ENCODE data around the gene CCDC187. TPM values are rescaled to one million over a fixed set of nuclear protein-coding genes. Genes with fewer than 3 reads are reported as not detected.

Gene CCDC187
- total and polyA plus RNA-seq, 4 experiments from 2014 or later = not detected

- H3K27ac ChIP-seq (ENCODE audit: low read depth, low read length) = no peak overlapping the region
- DNase-seq = no peak
- intact Hi-C loops (cut with micrococcal nuclease) = no loop called here
- H3K27me3 ChIP-seq (ENCODE audit: insufficient read depth, low read length) = no peaks in the 10 kb centered on the region
- no peaks in the 10 kb centered on the region for H3K9me3 Mint-ChIP-seq
- POLR2A ChIA-PET (ENCODE audit: partially characterized antibody) = interaction anchor here (2.0 kb wide), 1 partner anchor 12 kb away, joined by 7 read pairs; no protein-coding TSS in a partner anchor
- peaks cover 0 to 4% (median 3%) of the 10 kb centered on the region in 4 donors for H3K4me1 Mint-ChIP-seq
- H3K9me3 ChIP-seq (ENCODE audit: control insufficient read depth in 1 of 2, low read length in 2 of 2) = no peaks in the 10 kb centered on the region
- no peaks in the 10 kb centered on the region for H3K36me3 Mint-ChIP-seq
- H3K4me1 ChIP-seq (ENCODE audit: insufficient read depth, low read length) = peaks cover 6% of the 10 kb centered on the region
- H3K27ac Mint-ChIP-seq = no peak overlapping the region
- H3K4me3 Mint-ChIP-seq = no peak overlapping the region
- peaks cover 0 to 9% of the 10 kb centered on the region in 2 donors for H3K27me3 Mint-ChIP-seq
- H3K4me3 ChIP-seq (ENCODE audit: low read length in 2 of 2) = no peak overlapping the region
- H3K36me3 ChIP-seq (ENCODE audit: insufficient read depth, low read length) = no peaks in the 10 kb centered on the region
- CTCF ChIA-PET (ENCODE audit: partially characterized antibody) = interaction anchor here (1.4 kb wide), 1 partner anchor 83 kb away, joined by 3 read pairs; no protein-coding TSS in a partner anchor
These were observed 24.4 kb downstream of the CCDC187 start for GRCh38 chr9:136279471-136279870.

GRCh38 chr9:136278894-136279293 is 25.0 kb downstream of the CCDC187 start:
- Mint-ChIP-seq H3K27ac (no peak overlapping the region), H3K9me3 (no peaks in the 10 kb centered on the region)
- POLR2A ChIA-PET (ENCODE audit: partially characterized antibody) = interaction anchor here (2.0 kb wide), 1 partner anchor 11 kb away, joined by 7 read pairs; no protein-coding TSS in a partner anchor

GRCh38 chr9:136278221-136278620 is 25.7 kb downstream of the CCDC187 start:
- CTCF ChIA-PET (ENCODE audit: partially characterized antibody) = no interaction called here
- Histone ChIP-seq H3K27me3 (ENCODE audit: insufficient read depth, low read length) (no peaks in the 10 kb centered on the region), H3K4me1 (ENCODE audit: insufficient read depth, low read length) (peaks cover under 1% of the 10 kb centered on the region), H3K4me3 (ENCODE audit: low read length in 2 of 2) (no peak overlapping the region), H3K9me3 (ENCODE audit: control insufficient read depth in 1 of 2, low read length in 2 of 2) (no peaks in the 10 kb centered on the region), H3K36me3 (ENCODE audit: insufficient read depth, low read length) (no peaks in the 10 kb centered on the region), H3K27ac (ENCODE audit: low read depth, low read length) (no peak overlapping the region)
- Mint-ChIP-seq H3K27me3 (peaks cover 0 to 8% of the 10 kb centered on the region in 2 donors), H3K36me3 (no peaks in the 10 kb centered on the region), H3K27ac (no peak overlapping the region), H3K4me1 (no peaks in the 10 kb centered on the region), H3K4me3 (no peak overlapping the region), H3K9me3 (no peaks in the 10 kb centered on the region)
- no peak for DNase-seq
- POLR2A ChIA-PET (ENCODE audit: partially characterized antibody) = interaction anchor here (2.0 kb wide), 1 partner anchor 11 kb away, joined by 7 read pairs; no protein-coding TSS in a partner anchor
- intact Hi-C loops (cut with micrococcal nuclease) = no loop called here

More at GRCh38 chr9:136278894-136279293, 25.0 kb downstream of the CCDC187 start:
- Histone ChIP-seq H3K36me3 (ENCODE audit: insufficient read depth, low read length) (no peaks in the 10 kb centered on the region), H3K9me3 (ENCODE audit: control insufficient read depth in 1 of 2, low read length in 2 of 2) (no peaks in the 10 kb centered on the region), H3K4me3 (ENCODE audit: low read length in 2 of 2) (no peak overlapping the region), H3K27me3 (ENCODE audit: insufficient read depth, low read length) (no peaks in the 10 kb centered on the region), H3K4me1 (ENCODE audit: insufficient read depth, low read length) (peaks cover 6% of the 10 kb centered on the region), H3K27ac (ENCODE audit: low read depth, low read length) (no peak overlapping the region)
- peaks cover 0 to 9% of the 10 kb centered on the region in 2 donors for H3K27me3 Mint-ChIP-seq
- no peak for DNase-seq
- H3K36me3 Mint-ChIP-seq = no peaks in the 10 kb centered on the region
- H3K4me1 Mint-ChIP-seq = peaks cover 0 to 4% (median 3%) of the 10 kb centered on the region in 4 donors
- intact Hi-C loops (cut with micrococcal nuclease) = no loop called here
- no peak overlapping the region for H3K4me3 Mint-ChIP-seq
- CTCF ChIA-PET (ENCODE audit: partially characterized antibody) = interaction anchor here (1.4 kb wide), 1 partner anchor 84 kb away, joined by 3 read pairs; no protein-coding TSS in a partner anchor

- H3K27me3 Mint-ChIP-seq = peaks cover 0 to 8% of the 10 kb centered on the region in 2 donors
- CTCF ChIA-PET (ENCODE audit: partially characterized antibody) = no interaction called here
- Histone ChIP-seq H3K4me1 (ENCODE audit: insufficient read depth, low read length) (no peaks in the 10 kb centered on the region), H3K36me3 (ENCODE audit: insufficient read depth, low read length) (no peaks in the 10 kb centered on the region), H3K27me3 (ENCODE audit: insufficient read depth, low read length) (no peaks in the 10 kb centered on the region), H3K4me3 (ENCODE audit: low read length in 2 of 2) (no peak overlapping the region), H3K9me3 (ENCODE audit: control insufficient read depth in 1 of 2, low read length in 2 of 2) (no peaks in the 10 kb centered on the region), H3K27ac (ENCODE audit: low read depth, low read length) (no peak overlapping the region)
- intact Hi-C loops (cut with micrococcal nuclease) = no loop called here
- no peak for DNase-seq
- no peaks in the 10 kb centered on the region for H3K36me3 Mint-ChIP-seq
- no peak overlapping the region for H3K4me3 Mint-ChIP-seq
- no peaks in the 10 kb centered on the region for H3K9me3 Mint-ChIP-seq
- no peak overlapping the region for H3K27ac Mint-ChIP-seq
- POLR2A ChIA-PET (ENCODE audit: partially characterized antibody) = interaction anchor here (2.0 kb wide), 1 partner anchor 10 kb away, joined by 7 read pairs; no protein-coding TSS in a partner anchor
- H3K4me1 Mint-ChIP-seq = no peaks in the 10 kb centered on the region
These were observed 26.1 kb downstream of the CCDC187 start for GRCh38 chr9:136277746-136278145.

GRCh38 chr9:136276716-136277115 is 27.2 kb downstream of the CCDC187 start:
- no peak overlapping the region for H3K27ac ChIP-seq (ENCODE audit: low read depth, low read length)
- POLR2A ChIA-PET (ENCODE audit: partially characterized antibody) = no interaction called here
- no peaks in the 10 kb centered on the region for H3K36me3 ChIP-seq (ENCODE audit: insufficient read depth, low read length)
- H3K27me3 ChIP-seq (ENCODE audit: insufficient read depth, low read length) = no peaks in the 10 kb centered on the region
- no peak overlapping the region for H3K4me3 Mint-ChIP-seq
- H3K9me3 ChIP-seq (ENCODE audit: control insufficient read depth in 1 of 2, low read length in 2 of 2) = no peaks in the 10 kb centered on the region
- CTCF ChIA-PET (ENCODE audit: partially characterized antibody) = no interaction called here
- H3K9me3 Mint-ChIP-seq = no peaks in the 10 kb centered on the region
- no peak for DNase-seq
- H3K27ac Mint-ChIP-seq = no peak overlapping the region
- peaks cover 3 to 8% of the 10 kb centered on the region in 2 donors for H3K27me3 Mint-ChIP-seq
- H3K36me3 Mint-ChIP-seq = no peaks in the 10 kb centered on the region
- H3K4me3 ChIP-seq (ENCODE audit: low read length in 2 of 2) = no peak overlapping the region
- intact Hi-C loops (cut with micrococcal nuclease) = no loop called here
- no peaks in the 10 kb centered on the region for H3K4me1 Mint-ChIP-seq
- no peaks in the 10 kb centered on the region for H3K4me1 ChIP-seq (ENCODE audit: insufficient read depth, low read length)

GRCh38 chr9:136275655-136276429 is 28.1 kb downstream of the CCDC187 start:
- no peak overlapping the region for H3K27ac Mint-ChIP-seq
- intact Hi-C loops (cut with micrococcal nuclease) = no loop called here
- POLR2A ChIA-PET (ENCODE audit: partially characterized antibody) = no interaction called here
- no peak overlapping the region for H3K4me3 Mint-ChIP-seq
- no peaks in the 10 kb centered on the region for H3K4me1 Mint-ChIP-seq
- CTCF ChIA-PET (ENCODE audit: partially characterized antibody) = no interaction called here
- H3K27ac ChIP-seq (ENCODE audit: low read depth, low read length) = no peak overlapping the region
- H3K9me3 Mint-ChIP-seq = no peaks in the 10 kb centered on the region
- H3K27me3 Mint-ChIP-seq = peaks cover 3 to 8% of the 10 kb centered on the region in 2 donors
- no peaks in the 10 kb centered on the region for H3K4me1 ChIP-seq (ENCODE audit: insufficient read depth, low read length)
- H3K4me3 ChIP-seq (ENCODE audit: low read length in 2 of 2) = no peak overlapping the region
- no peaks in the 10 kb centered on the region for H3K36me3 Mint-ChIP-seq
- H3K36me3 ChIP-seq (ENCODE audit: insufficient read depth, low read length) = no peaks in the 10 kb centered on the region
- H3K27me3 ChIP-seq (ENCODE audit: insufficient read depth, low read length) = no peaks in the 10 kb centered on the region
- H3K9me3 ChIP-seq (ENCODE audit: control insufficient read depth in 1 of 2, low read length in 2 of 2) = no peaks in the 10 kb centered on the region
- DNase-seq = no peak

- H3K27me3 Mint-ChIP-seq = peaks cover 3 to 8% of the 10 kb centered on the region in 2 donors
- Histone ChIP-seq H3K27ac (ENCODE audit: low read depth, low read length) (no peak overlapping the region), H3K4me3 (ENCODE audit: low read length in 2 of 2) (no peak overlapping the region), H3K27me3 (ENCODE audit: insufficient read depth, low read length) (no peaks in the 10 kb centered on the region), H3K9me3 (ENCODE audit: control insufficient read depth in 1 of 2, low read length in 2 of 2) (no peaks in the 10 kb centered on the region), H3K4me1 (ENCODE audit: insufficient read depth, low read length) (no peaks in the 10 kb centered on the region), H3K36me3 (ENCODE audit: insufficient read depth, low read length) (no peaks in the 10 kb centered on the region)
- no peaks in the 10 kb centered on the region for H3K36me3 Mint-ChIP-seq
- ChIA-PET CTCF (ENCODE audit: partially characterized antibody) (no interaction called here), POLR2A (ENCODE audit: partially characterized antibody) (no interaction called here)
- intact Hi-C loops (cut with micrococcal nuclease) = no loop called here
- DNase-seq = no peak
- H3K9me3 Mint-ChIP-seq = no peaks in the 10 kb centered on the region
- no peaks in the 10 kb centered on the region for H3K4me1 Mint-ChIP-seq
- no peak overlapping the region for H3K27ac Mint-ChIP-seq
- no peak overlapping the region for H3K4me3 Mint-ChIP-seq
These were observed 28.9 kb downstream of the CCDC187 start for GRCh38 chr9:136274786-136275654.

Data from CD4-positive, alpha-beta memory T cell (primary cell).